PC-9 (cell line): ENCODE measurements around the gene KIAA1328. TPM values are rescaled to one million over a fixed set of nuclear protein-coding genes. Genes with fewer than 3 reads are reported as not detected.

Experiments
- BruUV-seq: library from RNA; stranded (reverse); fragments of 400-500 nt; replicated peaks from 2 replicates; lab custom pipeline; 2021; lab: Mats Ljungman, UMichigan
- CTCF ChIA-PET: fragments of 300-600 bp; sonication (Branson Sonifier 250); formaldehyde crosslinking; loops from one replicate; lab custom pipeline; 2022; ENCODE audit warnings: antibody characterized with exemption; lab: Charles Lee
- POLR2A ChIA-PET: fragments of 300-600 bp; sonication (Branson Sonifier 250); formaldehyde crosslinking; loops from one replicate; lab custom pipeline; 2022; ENCODE audit warnings: antibody characterized with exemption; ENCODE audit not compliant: unreplicated experiment; lab: Charles Lee
- DNase-seq, 2 experiments: peaks; one replicate each; pipeline versions ENCODE4 v3.0.0 to v3.0.0-alpha.2; 2015 to 2022; ENCODE audit warnings: mixed read lengths in 1 of 2
- H2AFZ ChIP-seq: fragments of 200-600 bp; sonication (generic); 2 replicates; pipeline ENCODE4 v1.8.1; 2017; ENCODE audit warnings: antibody characterized with exemption
- H3F3A ChIP-seq: fragments of 200-600 bp; sonication (generic); 2 replicates; pipeline ENCODE4 v1.8.1; 2017; ENCODE audit warnings: antibody characterized with exemption, mild to moderate bottlenecking, low read depth; ENCODE audit not compliant: insufficient read depth
- H3K27ac ChIP-seq: fragments of 200-600 bp; sonication (generic); 2 replicates; pipeline ENCODE4 v1.6.1; 2016; ENCODE audit warnings: mixed run types
- H3K27me3 ChIP-seq: fragments of 200-600 bp; sonication (generic); 2 replicates; pipeline ENCODE4 v1.6.1; 2016; ENCODE audit warnings: low read depth, mixed run types; ENCODE audit not compliant: insufficient read depth
- H3K36me3 ChIP-seq: fragments of 200-600 bp; sonication (generic); 2 replicates; pipeline ENCODE4 v1.6.1; 2016; ENCODE audit warnings: low read depth, mixed run types
- H3K4me1 ChIP-seq: fragments of 200-600 bp; sonication (generic); replicated peaks from 2 replicates; pipeline ENCODE4 v1.6.1; 2016; ENCODE audit warnings: mixed run types; ENCODE audit not compliant: insufficient read depth
- H3K4me2 ChIP-seq: fragments of 200-600 bp; sonication (generic); 2 replicates; pipeline ENCODE4 v1.6.1; 2017; ENCODE audit warnings: mixed run types
- H3K4me3 ChIP-seq: fragments of 200-600 bp; sonication (generic); 2 replicates; pipeline ENCODE4 v1.6.1; 2016; ENCODE audit warnings: mixed run types
- H3K79me2 ChIP-seq: fragments of 200-600 bp; sonication (generic); 2 replicates; pipeline ENCODE4 v1.6.1; 2017; ENCODE audit warnings: low read depth, mixed run types
- H3K9me2 ChIP-seq: fragments of 200-600 bp; sonication (generic); 2 replicates; pipeline ENCODE4 v1.8.1; 2017; ENCODE audit warnings: mild to moderate bottlenecking; ENCODE audit not compliant: insufficient read depth
- H3K9me3 ChIP-seq: fragments of 200-600 bp; sonication (generic); 2 replicates; pipeline ENCODE4 v1.8.1; 2016; ENCODE audit warnings: low read depth; ENCODE audit not compliant: insufficient read depth
- H4K20me1 ChIP-seq: fragments of 200-600 bp; sonication (generic); 2 replicates; pipeline ENCODE4 v1.8.1; 2017; ENCODE audit not compliant: insufficient read depth
- EZH2 ChIP-seq: fragments of 200-600 bp; sonication (generic); IDR thresholded peaks from 2 replicates; pipeline ENCODE4 v1.8.0; 2017; ENCODE audit warnings: antibody characterized with exemption, low read depth
- intact Hi-C: fragments of 100-400 bp; cut with micrococcal nuclease; formaldehyde crosslinking; loops from one replicate; pipeline ENCODE4 v1.10.0; 2022; ENCODE audit not compliant: unreplicated experiment
- total RNA-seq: library from RNA; stranded (reverse); gene quantifications from 2 replicates; pipeline ENCODE4 v1.2.3, GENCODE V29; 2021
- TF ChIP-seq, protein P1 (sequence below): fragments of 200-600 bp; sonication (generic); conservative IDR thresholded peaks from 2 replicates; pipeline ENCODE4 v1.6.1; 2017; ENCODE audit warnings: mixed run types, antibody characterized with exemption, mild to moderate bottlenecking, moderate library complexity

The KIAA1328 gene
- total RNA-seq, 1 experiment from 2014 or later: 6.5 TPM

- no peaks in the 10 kb centered on the region for H3K9me2 ChIP-seq
- no peak overlapping the region for H3K4me2 ChIP-seq
- H3K4me1 ChIP-seq: no peaks in the 10 kb centered on the region
- no TSS peak for BruUV-seq
- no peak for DNase-seq
- ChIA-PET CTCF (no interaction called here), POLR2A (no interaction called here)
- H3F3A ChIP-seq: no peaks in the 10 kb centered on the region
- no peaks in the 10 kb centered on the region for H3K9me3 ChIP-seq
- H3K79me2 ChIP-seq: no peaks in the 10 kb centered on the region
- H2AFZ ChIP-seq: no peak overlapping the region
- no peak overlapping the region for H3K4me3 ChIP-seq
- H3K27ac ChIP-seq: no peak overlapping the region
- intact Hi-C loops: no loop called here
- TF ChIP-seq EZH2: no peak
- TF ChIP-seq, protein P1, sequence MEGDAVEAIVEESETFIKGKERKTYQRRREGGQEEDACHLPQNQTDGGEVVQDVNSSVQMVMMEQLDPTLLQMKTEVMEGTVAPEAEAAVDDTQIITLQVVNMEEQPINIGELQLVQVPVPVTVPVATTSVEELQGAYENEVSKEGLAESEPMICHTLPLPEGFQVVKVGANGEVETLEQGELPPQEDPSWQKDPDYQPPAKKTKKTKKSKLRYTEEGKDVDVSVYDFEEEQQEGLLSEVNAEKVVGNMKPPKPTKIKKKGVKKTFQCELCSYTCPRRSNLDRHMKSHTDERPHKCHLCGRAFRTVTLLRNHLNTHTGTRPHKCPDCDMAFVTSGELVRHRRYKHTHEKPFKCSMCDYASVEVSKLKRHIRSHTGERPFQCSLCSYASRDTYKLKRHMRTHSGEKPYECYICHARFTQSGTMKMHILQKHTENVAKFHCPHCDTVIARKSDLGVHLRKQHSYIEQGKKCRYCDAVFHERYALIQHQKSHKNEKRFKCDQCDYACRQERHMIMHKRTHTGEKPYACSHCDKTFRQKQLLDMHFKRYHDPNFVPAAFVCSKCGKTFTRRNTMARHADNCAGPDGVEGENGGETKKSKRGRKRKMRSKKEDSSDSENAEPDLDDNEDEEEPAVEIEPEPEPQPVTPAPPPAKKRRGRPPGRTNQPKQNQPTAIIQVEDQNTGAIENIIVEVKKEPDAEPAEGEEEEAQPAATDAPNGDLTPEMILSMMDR: no peak
- no peaks in the 10 kb centered on the region for H4K20me1 ChIP-seq
- H3K36me3 ChIP-seq: no peaks in the 10 kb centered on the region
- H3K27me3 ChIP-seq: no peaks in the 10 kb centered on the region
Observed at GRCh38 chr18:36963464-36963863, 134.5 kb downstream of the KIAA1328 start.

- no peaks in the 10 kb centered on the region for H3K36me3 ChIP-seq
- H3K9me2 ChIP-seq: no peaks in the 10 kb centered on the region
- DNase-seq: no peak
- H3K27me3 ChIP-seq: no peaks in the 10 kb centered on the region
- H3K4me3 ChIP-seq: no peak overlapping the region
- H3K27ac ChIP-seq: no peak overlapping the region
- ChIA-PET POLR2A (no interaction called here), CTCF (no interaction called here)
- H3F3A ChIP-seq: no peaks in the 10 kb centered on the region
- H3K4me2 ChIP-seq: no peak overlapping the region
- no peaks in the 10 kb centered on the region for H4K20me1 ChIP-seq
- H3K79me2 ChIP-seq: no peaks in the 10 kb centered on the region
- TF ChIP-seq, protein P1: no peak
- no peak for TF ChIP-seq EZH2
- no peak overlapping the region for H2AFZ ChIP-seq
- BruUV-seq: no TSS peak
- no peaks in the 10 kb centered on the region for H3K9me3 ChIP-seq
- intact Hi-C loops: no loop called here
- H3K4me1 ChIP-seq: no peaks in the 10 kb centered on the region
Observed at GRCh38 chr18:36974686-36975085, 145.8 kb downstream of the KIAA1328 start.

DNA sequence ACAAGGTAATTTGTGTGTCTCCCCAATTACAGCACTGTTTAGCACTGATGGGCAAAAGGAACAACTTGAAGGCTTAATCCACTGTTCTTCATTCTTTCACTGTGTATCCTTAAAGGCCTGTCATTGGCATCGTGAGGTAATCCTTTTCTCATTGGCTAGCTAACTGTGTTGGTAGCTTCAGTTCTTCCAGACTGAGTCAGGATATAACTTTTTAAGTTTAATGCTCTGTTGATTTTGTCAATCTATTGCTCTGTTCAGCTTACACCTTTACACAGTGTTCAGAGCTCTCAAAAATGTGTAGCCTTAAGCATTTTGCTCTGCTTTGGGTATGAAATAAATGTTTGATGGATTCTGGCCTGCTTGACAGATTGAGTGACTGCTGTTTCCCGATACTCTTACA is 148.2 kb downstream of the KIAA1328 start:
- H2AFZ ChIP-seq: no peak overlapping the region
- no peaks in the 10 kb centered on the region for H3F3A ChIP-seq
- DNase-seq: no peak
- no peak overlapping the region for H3K27ac ChIP-seq
- BruUV-seq: no TSS peak
- intact Hi-C loops: no loop called here
- no peaks in the 10 kb centered on the region for H3K79me2 ChIP-seq
- H3K4me2 ChIP-seq: no peak overlapping the region
- no peaks in the 10 kb centered on the region for H3K27me3 ChIP-seq
- H4K20me1 ChIP-seq: no peaks in the 10 kb centered on the region
- no peaks in the 10 kb centered on the region for H3K36me3 ChIP-seq
- no peaks in the 10 kb centered on the region for H3K9me2 ChIP-seq
- no peak overlapping the region for H3K4me3 ChIP-seq
- H3K4me1 ChIP-seq: no peaks in the 10 kb centered on the region
- TF ChIP-seq, protein P1: no peak
- TF ChIP-seq EZH2: no peak
- ChIA-PET CTCF (no interaction called here), POLR2A (no interaction called here)
- H3K9me3 ChIP-seq: no peaks in the 10 kb centered on the region
